ENCODE measurements around the gene SRD5A3.

The SRD5A3 gene

DNA sequence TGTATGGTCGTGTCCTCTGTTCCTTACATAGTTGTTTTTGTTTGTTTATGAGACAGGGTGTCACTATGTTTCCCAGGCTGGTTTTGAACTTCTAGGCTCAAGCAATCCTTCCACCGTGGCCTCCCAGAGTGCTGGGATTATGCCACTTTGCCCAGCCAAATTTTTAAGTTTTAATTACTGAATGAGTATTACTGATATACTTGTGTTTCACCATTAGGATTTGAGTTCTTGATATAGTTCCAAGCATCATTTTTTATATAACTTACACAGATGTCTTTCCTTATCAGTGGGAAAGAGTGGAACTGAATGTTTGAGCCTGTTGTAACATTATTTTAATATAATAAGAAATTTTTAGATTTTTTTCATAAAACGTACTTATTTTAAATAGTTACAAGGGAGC is 70.1 kb downstream of the SRD5A3 start:
- DNase-seq = no peak
